Neural cell (in vitro differentiated cells): ENCODE data around the gene UBQLNL. TPM values are rescaled to one million over a fixed set of nuclear protein-coding genes. Genes with fewer than 3 reads are reported as not detected.

ENCODE experiments used
- H2AFZ ChIP-seq: fragments of 200-600, 300-800 bp; sonication (generic), shearing (Covaris generic); 2 replicates; pipeline ENCODE4 v1.6.0; 2014; ENCODE audit warnings: low read depth, mild to moderate bottlenecking, antibody characterized with exemption, low read length, moderate library complexity
- H3F3A ChIP-seq: fragments of 200-600 bp; shearing (Covaris generic); 2 replicates; pipeline ENCODE4 v1.6.1; 2016; ENCODE audit warnings: mild to moderate bottlenecking, moderate library complexity, mixed read lengths, antibody characterized with exemption, low read length; ENCODE audit not compliant: insufficient read depth, poor library complexity, severe bottlenecking
- H3K27ac ChIP-seq: fragments of 200-600, 300-800 bp; sonication (generic), shearing (Covaris generic); 2 replicates; pipeline ENCODE4 v1.5.1; 2014; ENCODE audit warnings: mild to moderate bottlenecking, low read length, moderate library complexity
- H3K27me3 ChIP-seq: fragments of 300-800, 200-600 bp; sonication (generic), shearing (Covaris generic); 2 replicates; pipeline ENCODE4 v1.6.0; 2014; ENCODE audit warnings: mild to moderate bottlenecking, low read depth, low read length, moderate library complexity; ENCODE audit not compliant: insufficient read depth
- H3K36me3 ChIP-seq: fragments of 300-800, 200-600 bp; sonication (generic), shearing (Covaris generic); 2 replicates; pipeline ENCODE4 v1.5.1; 2014; ENCODE audit warnings: mild to moderate bottlenecking, antibody characterized with exemption, low read length, moderate library complexity; ENCODE audit not compliant: insufficient read depth
- H3K4me2 ChIP-seq: fragments of 300-800, 200-600 bp; sonication (generic), shearing (Covaris generic); 2 replicates; pipeline ENCODE4 v1.6.0; 2014; ENCODE audit warnings: mild to moderate bottlenecking, low read length
- H3K4me3 ChIP-seq: fragments of 300-800, 200-600 bp; sonication (generic), shearing (Covaris generic); 2 replicates; pipeline ENCODE4 v1.5.1; 2014; ENCODE audit warnings: mild to moderate bottlenecking, low read length, moderate library complexity
- H3K79me2 ChIP-seq: fragments of 200-600 bp; shearing (Covaris generic); replicated peaks from 2 replicates; pipeline ENCODE4 v1.6.0; 2014; ENCODE audit warnings: mild to moderate bottlenecking, low read length, moderate library complexity; ENCODE audit not compliant: insufficient read depth
- H3K9ac ChIP-seq: fragments of 300-800, 200-600 bp; sonication (generic), shearing (Covaris generic); 2 replicates; pipeline ENCODE4 v1.6.1; 2016; ENCODE audit warnings: mild to moderate bottlenecking, low read length, mixed read lengths
- H3K9me2 ChIP-seq: fragments of 200-600 bp; shearing (Covaris generic); 2 replicates; pipeline ENCODE4 v1.6.1; 2016; ENCODE audit warnings: mild to moderate bottlenecking, low read length, mixed read lengths; ENCODE audit not compliant: insufficient read depth
- H3K9me3 ChIP-seq: fragments of 200-600, 300-800 bp; sonication (generic), shearing (Covaris generic); 2 replicates; pipeline ENCODE4 v1.6.1; 2016; ENCODE audit warnings: mild to moderate bottlenecking, mixed run types, low read length, moderate library complexity, mixed read lengths
- H4K20me1 ChIP-seq: fragments of 200-600 bp; shearing (Covaris generic); 2 replicates; pipeline ENCODE4 v1.6.1; 2016; ENCODE audit warnings: mild to moderate bottlenecking, mixed run types; ENCODE audit not compliant: insufficient read depth
- EP300 ChIP-seq: fragments of 450-650 bp; conservative IDR thresholded peaks from 2 replicates; pipeline ENCODE4 v1.6.1; 2014; ENCODE audit warnings: antibody characterized with exemption, mild to moderate bottlenecking, moderate library complexity; ENCODE audit not compliant: poor library complexity, severe bottlenecking
- EZH2 ChIP-seq: fragments of 200-600, 300-800 bp; shearing (Covaris generic), sonication (generic); IDR thresholded peaks from 2 replicates; pipeline ENCODE4 v1.6.1; 2014; ENCODE audit warnings: antibody characterized with exemption, low read length, borderline replicate concordance, mild to moderate bottlenecking; ENCODE audit not compliant: insufficient read depth, poor library complexity, severe bottlenecking
- MXI1 ChIP-seq: fragments of 450-650 bp; conservative IDR thresholded peaks from 2 replicates; pipeline ENCODE4 v1.6.1; 2014; ENCODE audit warnings: antibody characterized with exemption, mild to moderate bottlenecking; ENCODE audit not compliant: poor library complexity, severe bottlenecking
- POLR2AphosphoS5 ChIP-seq: IDR thresholded peaks from 2 replicates; pipeline ENCODE4 v1.6.1; 2012
- RAD21 ChIP-seq: fragments of 450-650 bp; conservative IDR thresholded peaks from 2 replicates; pipeline ENCODE4 v1.6.1; 2014; ENCODE audit warnings: antibody characterized with exemption, mild to moderate bottlenecking, moderate library complexity
- SMC3 ChIP-seq: fragments of 450-650 bp; conservative IDR thresholded peaks from 2 replicates; pipeline ENCODE4 v1.6.1; 2014; ENCODE audit warnings: antibody characterized with exemption, mild to moderate bottlenecking, moderate library complexity; ENCODE audit not compliant: poor library complexity
- TAF1 ChIP-seq: IDR thresholded peaks from 2 replicates; pipeline ENCODE4 v1.6.1; 2012; ENCODE audit warnings: low read depth
- polyA plus RNA-seq: library from polyadenylated mRNA; depleted of rRNA; stranded (reverse); fragments of >200 nt; gene quantifications from 2 replicates; pipeline ENCODE4 v1.2.3, GENCODE V29; 2014
- TF ChIP-seq, protein P1 (sequence below): fragments of 450-650 bp; IDR thresholded peaks from 2 replicates; pipeline ENCODE4 v1.5.1; 2014; ENCODE audit warnings: antibody characterized with exemption, mild to moderate bottlenecking, moderate library complexity; ENCODE audit not compliant: poor library complexity, severe bottlenecking
- TF ChIP-seq, protein P2 (sequence below): IDR thresholded peaks from 2 replicates; pipeline ENCODE4 v1.6.1; 2012; ENCODE audit warnings: borderline replicate concordance

The UBQLNL gene
- polyA plus RNA-seq, 1 donor from 2014 or later, result not detected

DNA sequence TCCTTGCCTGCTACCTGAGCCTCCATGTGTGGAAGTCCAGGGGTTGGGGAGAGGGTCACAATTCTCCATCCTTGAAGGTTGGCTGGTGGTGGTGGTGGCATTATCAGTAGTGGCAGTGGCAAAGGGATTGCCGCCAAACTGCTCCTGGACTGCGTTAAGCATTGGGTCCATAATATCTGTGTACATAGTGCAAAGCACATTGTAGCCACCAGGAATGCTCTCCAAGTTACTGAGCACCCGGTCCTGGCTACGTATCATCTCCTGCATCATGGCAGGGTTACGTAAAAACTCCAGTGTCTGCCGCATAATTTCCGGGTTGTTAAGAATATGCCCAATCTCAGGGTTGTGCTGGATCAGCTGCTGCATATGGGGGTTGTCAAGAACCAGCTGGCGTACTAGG is 7.9 kb downstream of the UBQLNL start:
- Histone ChIP-seq H3K27ac (no peak overlapping the region), H2AFZ (no peak overlapping the region), H3K9me3 (no peaks in the 10 kb centered on the region), H3K4me3 (no peak overlapping the region), H3K9me2 (no peaks in the 10 kb centered on the region), H3K4me2 (no peak overlapping the region), H3K27me3 (no peaks in the 10 kb centered on the region), H3F3A (no peaks in the 10 kb centered on the region), H3K9ac (no peak overlapping the region), H3K36me3 (no peaks in the 10 kb centered on the region), H3K79me2 (no peaks in the 10 kb centered on the region), H4K20me1 (no peaks in the 10 kb centered on the region)
- no peak for TF ChIP-seq EP300
- no peak for TF ChIP-seq EZH2
- TF ChIP-seq SMC3, result no peak
- no peak for TF ChIP-seq POLR2AphosphoS5
- TF ChIP-seq, protein P1, sequence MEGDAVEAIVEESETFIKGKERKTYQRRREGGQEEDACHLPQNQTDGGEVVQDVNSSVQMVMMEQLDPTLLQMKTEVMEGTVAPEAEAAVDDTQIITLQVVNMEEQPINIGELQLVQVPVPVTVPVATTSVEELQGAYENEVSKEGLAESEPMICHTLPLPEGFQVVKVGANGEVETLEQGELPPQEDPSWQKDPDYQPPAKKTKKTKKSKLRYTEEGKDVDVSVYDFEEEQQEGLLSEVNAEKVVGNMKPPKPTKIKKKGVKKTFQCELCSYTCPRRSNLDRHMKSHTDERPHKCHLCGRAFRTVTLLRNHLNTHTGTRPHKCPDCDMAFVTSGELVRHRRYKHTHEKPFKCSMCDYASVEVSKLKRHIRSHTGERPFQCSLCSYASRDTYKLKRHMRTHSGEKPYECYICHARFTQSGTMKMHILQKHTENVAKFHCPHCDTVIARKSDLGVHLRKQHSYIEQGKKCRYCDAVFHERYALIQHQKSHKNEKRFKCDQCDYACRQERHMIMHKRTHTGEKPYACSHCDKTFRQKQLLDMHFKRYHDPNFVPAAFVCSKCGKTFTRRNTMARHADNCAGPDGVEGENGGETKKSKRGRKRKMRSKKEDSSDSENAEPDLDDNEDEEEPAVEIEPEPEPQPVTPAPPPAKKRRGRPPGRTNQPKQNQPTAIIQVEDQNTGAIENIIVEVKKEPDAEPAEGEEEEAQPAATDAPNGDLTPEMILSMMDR, result no peak
- no peak for TF ChIP-seq RAD21

DNA sequence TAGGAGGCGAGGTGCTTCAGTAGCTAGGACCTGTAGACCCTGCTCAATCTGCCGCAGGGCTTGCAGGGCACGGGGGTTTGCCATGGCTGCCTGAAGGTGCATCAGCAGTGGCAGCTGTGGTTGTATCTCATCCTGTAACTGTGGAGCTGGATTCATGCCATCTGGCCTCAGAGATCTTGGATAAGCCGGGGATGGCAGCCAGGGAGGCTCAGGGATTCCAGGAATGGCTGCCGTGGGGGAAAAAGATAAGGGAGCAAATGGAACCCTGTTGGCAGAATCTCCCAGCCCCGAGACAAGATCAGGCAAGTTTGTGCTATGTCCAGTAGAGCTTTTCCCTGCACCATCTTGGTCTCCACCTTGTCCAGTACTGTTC is 8.6 kb downstream of the UBQLNL start:
- H3F3A ChIP-seq, result no peaks in the 10 kb centered on the region
- H3K9ac ChIP-seq, result no peak overlapping the region
- no peaks in the 10 kb centered on the region for H3K79me2 ChIP-seq
- TF ChIP-seq POLR2AphosphoS5 (no peak), RAD21 (no peak)
- TF ChIP-seq, protein P2, sequence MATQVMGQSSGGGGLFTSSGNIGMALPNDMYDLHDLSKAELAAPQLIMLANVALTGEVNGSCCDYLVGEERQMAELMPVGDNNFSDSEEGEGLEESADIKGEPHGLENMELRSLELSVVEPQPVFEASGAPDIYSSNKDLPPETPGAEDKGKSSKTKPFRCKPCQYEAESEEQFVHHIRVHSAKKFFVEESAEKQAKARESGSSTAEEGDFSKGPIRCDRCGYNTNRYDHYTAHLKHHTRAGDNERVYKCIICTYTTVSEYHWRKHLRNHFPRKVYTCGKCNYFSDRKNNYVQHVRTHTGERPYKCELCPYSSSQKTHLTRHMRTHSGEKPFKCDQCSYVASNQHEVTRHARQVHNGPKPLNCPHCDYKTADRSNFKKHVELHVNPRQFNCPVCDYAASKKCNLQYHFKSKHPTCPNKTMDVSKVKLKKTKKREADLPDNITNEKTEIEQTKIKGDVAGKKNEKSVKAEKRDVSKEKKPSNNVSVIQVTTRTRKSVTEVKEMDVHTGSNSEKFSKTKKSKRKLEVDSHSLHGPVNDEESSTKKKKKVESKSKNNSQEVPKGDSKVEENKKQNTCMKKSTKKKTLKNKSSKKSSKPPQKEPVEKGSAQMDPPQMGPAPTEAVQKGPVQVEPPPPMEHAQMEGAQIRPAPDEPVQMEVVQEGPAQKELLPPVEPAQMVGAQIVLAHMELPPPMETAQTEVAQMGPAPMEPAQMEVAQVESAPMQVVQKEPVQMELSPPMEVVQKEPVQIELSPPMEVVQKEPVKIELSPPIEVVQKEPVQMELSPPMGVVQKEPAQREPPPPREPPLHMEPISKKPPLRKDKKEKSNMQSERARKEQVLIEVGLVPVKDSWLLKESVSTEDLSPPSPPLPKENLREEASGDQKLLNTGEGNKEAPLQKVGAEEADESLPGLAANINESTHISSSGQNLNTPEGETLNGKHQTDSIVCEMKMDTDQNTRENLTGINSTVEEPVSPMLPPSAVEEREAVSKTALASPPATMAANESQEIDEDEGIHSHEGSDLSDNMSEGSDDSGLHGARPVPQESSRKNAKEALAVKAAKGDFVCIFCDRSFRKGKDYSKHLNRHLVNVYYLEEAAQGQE, result no peak
- H3K9me3 ChIP-seq, result no peaks in the 10 kb centered on the region
- H3K9me2 ChIP-seq, result no peaks in the 10 kb centered on the region
- H2AFZ ChIP-seq, result no peak overlapping the region
- no peak overlapping the region for H3K4me3 ChIP-seq
- H3K27ac ChIP-seq, result no peak overlapping the region
- H3K27me3 ChIP-seq, result no peaks in the 10 kb centered on the region
- no peaks in the 10 kb centered on the region for H4K20me1 ChIP-seq
- no peaks in the 10 kb centered on the region for H3K36me3 ChIP-seq
- H3K4me2 ChIP-seq, result no peak overlapping the region

DNA sequence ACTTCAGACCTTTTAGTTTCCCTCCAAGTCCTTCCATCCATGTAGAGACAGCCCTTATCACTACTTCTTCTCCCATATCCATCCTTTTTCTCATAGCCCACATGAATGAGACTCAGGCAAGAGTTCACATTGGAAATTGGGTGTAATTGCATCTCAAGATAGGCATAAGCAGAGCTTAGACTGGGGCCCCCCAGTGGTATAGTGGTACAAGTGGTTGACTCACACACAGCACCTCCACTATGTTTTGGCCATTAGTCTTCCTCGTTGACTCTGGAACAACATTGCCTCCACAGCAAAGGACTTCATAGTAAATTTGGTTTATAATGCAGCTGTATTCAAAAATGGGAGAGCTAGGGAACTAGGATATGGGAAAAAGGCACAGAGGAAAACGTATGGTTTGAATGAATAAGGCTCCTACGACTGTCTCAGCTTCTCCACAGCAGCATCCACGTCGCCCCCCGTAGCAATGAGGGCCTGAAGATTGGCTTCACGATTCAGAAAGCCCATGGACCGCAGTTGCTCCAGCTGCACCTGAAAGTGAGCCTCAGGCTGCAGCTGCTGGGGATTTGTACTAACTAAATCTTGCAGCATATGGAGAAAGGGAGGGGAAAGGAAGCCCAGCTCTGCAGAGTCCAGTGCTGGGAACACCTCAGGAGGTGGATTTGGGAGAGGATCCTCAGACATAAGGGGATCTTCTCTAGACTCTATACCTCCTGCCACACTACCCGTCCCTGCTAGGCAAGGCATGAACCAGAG is 9.1 kb downstream of the UBQLNL start:
- H3K27me3 ChIP-seq, result no peaks in the 10 kb centered on the region
- H3K4me3 ChIP-seq, result no peak overlapping the region
- no peak overlapping the region for H3K9ac ChIP-seq
- H3K9me2 ChIP-seq, result no peaks in the 10 kb centered on the region
- H3K4me2 ChIP-seq, result no peak overlapping the region
- no peaks in the 10 kb centered on the region for H3K36me3 ChIP-seq
- no peaks in the 10 kb centered on the region for H4K20me1 ChIP-seq
- H3K79me2 ChIP-seq, result no peaks in the 10 kb centered on the region
- no peaks in the 10 kb centered on the region for H3K9me3 ChIP-seq
- no peak for TF ChIP-seq EZH2
- no peak for TF ChIP-seq POLR2AphosphoS5
- no peak for TF ChIP-seq SMC3
- TF ChIP-seq RAD21, result no peak
- TF ChIP-seq, protein P1, result no peak
- no peak for TF ChIP-seq TAF1
- TF ChIP-seq MXI1, result no peak
- TF ChIP-seq, protein P2, result no peak
- no peak for TF ChIP-seq EP300
- H3F3A ChIP-seq, result no peaks in the 10 kb centered on the region
- no peak overlapping the region for H3K27ac ChIP-seq
- no peak overlapping the region for H2AFZ ChIP-seq
